SK-N-SH (cell line): Measurements from ENCODE around the gene EXOG. TPM values are rescaled to one million over a fixed set of nuclear protein-coding genes. Genes with fewer than 3 reads are reported as not detected.

Experiments used
- CTCF ChIA-PET: fragments of 300-600, 350-600 bp; formaldehyde crosslinking; extraction: SDS; loops from one replicate; lab custom pipeline; 2021; lab: Yijun Ruan, JAX
- POLR2A ChIA-PET: fragments of 350-600 bp; sonication (Branson Sonifier 250); formaldehyde crosslinking; extraction: SDS; loops from one replicate; lab custom pipeline; 2020; ENCODE audit warnings: antibody characterized with exemption, inconsistent platforms; lab: Yijun Ruan, JAX
- DNase-seq: peaks from one replicate; pipeline ENCODE4 v3.0.0; 2012
- H2AFZ ChIP-seq: fragments of 200-600 bp; sonication (generic); 2 replicates; pipeline ENCODE4 v1.8.1; 2016; ENCODE audit warnings: antibody characterized with exemption, mild to moderate bottlenecking, low read depth
- H3F3A ChIP-seq: fragments of 200-600 bp; sonication (generic); replicated peaks from 2 replicates; pipeline ENCODE3; 2016; ENCODE audit warnings: antibody characterized with exemption, mild to moderate bottlenecking; ENCODE audit not compliant: insufficient read depth
- H3K27ac ChIP-seq, 2 experiments: fragments of 200-500 bp in 1 of 2; fragments of 200-600 bp in 1 of 2; sonication (Bioruptor generic) in 1 of 2; sonication (generic), shearing (Covaris generic) in 1 of 2; 2 replicates each; pipeline versions ENCODE4 v1.5.1 to v1.6.1; 2014 to 2016; ENCODE audit warnings: low read depth in 2 of 2, inconsistent platforms in 1 of 2, low read length in 1 of 2, mild to moderate bottlenecking in 1 of 2, mixed read lengths in 1 of 2
- H3K27me3 ChIP-seq: fragments of 200-600 bp; sonication (generic), shearing (Covaris generic); 2 replicates; pipeline ENCODE4 v1.6.1; 2016; ENCODE audit warnings: mixed run types; ENCODE audit not compliant: insufficient read depth
- H3K36me3 ChIP-seq, 2 experiments: fragments of 200-500 bp in 1 of 2; fragments of 200-600 bp in 1 of 2; sonication (Bioruptor generic) in 1 of 2; sonication (generic) in 1 of 2; replicated peaks in 1 of 2; 2 replicates each; pipeline versions ENCODE3 to v1.5.1; 2014 to 2016; ENCODE audit warnings: low read length in 1 of 2, mild to moderate bottlenecking in 1 of 2; ENCODE audit not compliant: insufficient read depth in 2 of 2, control insufficient read depth in 1 of 2
- H3K4me1 ChIP-seq, 2 experiments: fragments of 200-500 bp in 1 of 2; fragments of 200-600 bp in 1 of 2; sonication (Bioruptor generic) in 1 of 2; sonication (generic), shearing (Covaris generic) in 1 of 2; 2 replicates each; pipeline versions ENCODE4 v1.5.1 to v1.6.1; 2014 to 2016; ENCODE audit warnings: low read depth in 1 of 2, low read length in 1 of 2, mixed run types in 1 of 2; ENCODE audit not compliant: insufficient read depth in 2 of 2, control insufficient read depth in 1 of 2
- H3K4me2 ChIP-seq: fragments of 200-600 bp; sonication (generic), shearing (Covaris generic); 2 replicates; pipeline ENCODE4 v1.6.1; 2017; ENCODE audit warnings: mixed run types
- H3K4me3 ChIP-seq, 2 experiments: fragments of 200-500 bp in 1 of 2; fragments of 200-600 bp in 1 of 2; sonication (Bioruptor generic) in 1 of 2; sonication (generic), shearing (Covaris generic) in 1 of 2; 2 replicates each; pipeline versions ENCODE4 v1.5.1 to v1.8.1; 2014 to 2016; ENCODE audit warnings: low read depth in 2 of 2, inconsistent platforms in 1 of 2, low read length in 1 of 2, mild to moderate bottlenecking in 1 of 2, mixed read lengths in 1 of 2, moderate library complexity in 1 of 2
- H3K79me2 ChIP-seq: fragments of 200-600 bp; sonication (generic); 2 replicates; pipeline ENCODE4 v1.8.1; 2017; ENCODE audit warnings: mild to moderate bottlenecking; ENCODE audit not compliant: insufficient read depth
- H3K9ac ChIP-seq: fragments of 200-600 bp; sonication (generic); 2 replicates; pipeline ENCODE4 v1.6.1; 2017; ENCODE audit warnings: mixed run types
- H3K9me2 ChIP-seq: fragments of 200-600 bp; sonication (generic); 2 replicates; pipeline ENCODE4 v1.6.1; 2017; ENCODE audit warnings: mixed run types
- H3K9me3 ChIP-seq: fragments of 200-600 bp; sonication (generic); 2 replicates; pipeline ENCODE4 v1.6.1; 2017; ENCODE audit warnings: mixed run types, mild to moderate bottlenecking, moderate library complexity
- H4K20me1 ChIP-seq: fragments of 200-600 bp; sonication (generic); 2 replicates; pipeline ENCODE4 v1.6.1; 2017; ENCODE audit warnings: mild to moderate bottlenecking, mixed run types; ENCODE audit not compliant: insufficient read depth
- EP300 ChIP-seq, 2 experiments: IDR thresholded peaks; 2 replicates each; pipeline versions ENCODE4 v1.4.0 to v1.6.1; 2012; ENCODE audit warnings: borderline replicate concordance in 1 of 2, low read depth in 1 of 2, low read length in 1 of 2
- FOXM1 ChIP-seq: IDR thresholded peaks from 2 replicates; pipeline ENCODE4 v1.4.0; 2012; ENCODE audit warnings: low read depth, mild to moderate bottlenecking
- GABPA ChIP-seq: IDR thresholded peaks from 2 replicates; pipeline ENCODE4 v1.4.0; 2012; ENCODE audit warnings: low read depth, mild to moderate bottlenecking
- GATA2 ChIP-seq: sonication (generic); formaldehyde crosslinking; IDR thresholded peaks from 2 replicates; pipeline ENCODE4 v1.5.0; 2020; ENCODE audit warnings: mild to moderate bottlenecking, missing genetic modification reagents
- JUND ChIP-seq: IDR thresholded peaks from 2 replicates; pipeline ENCODE4 v1.4.0; 2012
- MXI1 ChIP-seq: IDR thresholded peaks from 2 replicates; pipeline ENCODE4 v1.6.1; 2012; ENCODE audit warnings: mild to moderate bottlenecking, low read depth, low read length, improper control_type of control experiment
- RFX5 ChIP-seq: IDR thresholded peaks from 2 replicates; pipeline ENCODE4 v1.6.1; 2012; ENCODE audit warnings: mild to moderate bottlenecking, improper control_type of control experiment, low read length
- RXRA ChIP-seq: IDR thresholded peaks from 2 replicates; pipeline ENCODE4 v1.4.0; 2012; ENCODE audit warnings: low read depth, mild to moderate bottlenecking, borderline replicate concordance
- TAF1 ChIP-seq: IDR thresholded peaks from 2 replicates; pipeline ENCODE4 v1.6.1; 2012; ENCODE audit warnings: low read depth, mild to moderate bottlenecking, low read length, moderate library complexity, borderline replicate concordance
- TEAD4 ChIP-seq: IDR thresholded peaks from 2 replicates; pipeline ENCODE4 v1.4.0; 2012; ENCODE audit warnings: mild to moderate bottlenecking, borderline replicate concordance; ENCODE audit not compliant: insufficient read depth
- polyA plus RNA-seq, 3 experiments: library from polyadenylated mRNA; depleted of rRNA; stranded (reverse); fragments of >200 nt; gene quantifications; 2 replicates each; pipeline ENCODE4 v1.2.3, GENCODE V29; 2012
- TF ChIP-seq, protein P1 (sequence below): IDR thresholded peaks from 2 replicates; pipeline ENCODE4; 2012
- TF ChIP-seq, protein P2 (sequence below): IDR thresholded peaks from 2 replicates; pipeline ENCODE4 v1.6.1; 2012; ENCODE audit warnings: mild to moderate bottlenecking, low read depth, low read length, moderate library complexity
- TF ChIP-seq, protein P3 (sequence below): fragments of 150-350 bp; IDR thresholded peaks from 2 replicates; pipeline ENCODE4 v1.6.1; 2016; ENCODE audit warnings: mild to moderate bottlenecking, low read depth, low read length
- TF ChIP-seq, protein P4 (sequence below): IDR thresholded peaks from 2 replicates; pipeline ENCODE4 v1.4.0; 2012; ENCODE audit warnings: low read depth, borderline replicate concordance

EXOG gene
- polyA plus RNA-seq, 1 of the 3 experiments (the other 2 are of a cell fraction): 6.2 TPM

DNA sequence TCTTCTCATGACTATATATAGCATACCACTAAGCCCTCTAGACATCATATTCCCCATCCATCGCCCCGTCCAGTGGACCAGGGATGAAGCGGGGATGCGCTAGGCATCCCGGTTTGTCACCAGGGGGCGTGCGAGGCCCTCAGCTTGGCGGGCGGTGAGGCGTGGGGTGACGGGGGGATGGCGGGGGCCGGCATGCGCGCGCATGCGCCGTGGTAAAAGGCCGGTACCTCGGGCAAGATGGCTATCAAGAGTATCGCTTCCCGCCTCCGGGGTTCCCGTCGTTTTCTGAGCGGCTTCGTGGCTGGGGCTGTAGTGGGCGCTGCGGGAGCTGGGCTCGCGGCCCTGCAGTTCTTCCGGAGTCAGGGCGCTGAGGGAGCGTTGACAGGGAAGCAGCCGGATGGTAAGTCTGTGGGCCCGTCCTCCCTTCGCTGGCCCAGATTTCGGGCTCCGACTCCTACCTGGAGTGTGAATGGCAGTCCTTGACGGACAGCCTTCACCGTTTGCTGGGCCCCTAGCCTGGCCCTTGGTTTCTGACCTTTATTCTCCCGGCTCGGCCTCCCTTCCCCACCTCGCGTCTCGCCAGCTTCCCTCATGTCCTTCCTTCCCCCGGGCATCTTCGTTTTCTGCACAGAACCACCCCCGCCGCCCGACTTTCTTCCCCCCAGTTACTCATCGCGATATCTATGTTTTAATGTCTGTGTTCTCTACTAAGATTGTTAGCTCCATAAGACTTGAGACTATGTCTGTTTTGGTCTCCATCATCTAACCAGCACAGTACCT, at the start of gene EXOG (continued):
- TF ChIP-seq TAF1 (peak; percentile 77), TEAD4 (no peak)

DNA sequence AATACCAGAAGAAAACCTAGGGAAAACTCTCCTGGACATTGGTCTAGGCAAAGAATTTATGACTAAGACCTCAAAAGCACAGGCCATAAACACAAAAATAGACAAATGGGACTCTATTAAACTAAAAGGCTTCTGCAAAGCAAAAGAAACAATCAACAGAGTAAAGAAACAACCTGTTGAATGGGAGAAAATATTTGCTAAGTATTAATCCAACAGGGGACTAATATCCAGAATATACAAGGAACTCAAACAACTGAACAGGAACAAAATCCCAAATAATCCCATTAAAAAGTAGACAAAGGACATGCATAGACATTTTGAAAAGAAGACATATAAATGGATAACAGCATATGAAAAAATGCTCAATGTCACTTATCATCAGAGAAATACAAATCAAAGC, 49.3 kb upstream of the EXOG start:
- no peak overlapping the region for H3K9ac ChIP-seq
- no peak overlapping the region for H3K4me3 ChIP-seq
- no peaks in the 10 kb centered on the region for H3K9me2 ChIP-seq
- H3K9me3 ChIP-seq: no peaks in the 10 kb centered on the region
- TF ChIP-seq, protein P1, sequence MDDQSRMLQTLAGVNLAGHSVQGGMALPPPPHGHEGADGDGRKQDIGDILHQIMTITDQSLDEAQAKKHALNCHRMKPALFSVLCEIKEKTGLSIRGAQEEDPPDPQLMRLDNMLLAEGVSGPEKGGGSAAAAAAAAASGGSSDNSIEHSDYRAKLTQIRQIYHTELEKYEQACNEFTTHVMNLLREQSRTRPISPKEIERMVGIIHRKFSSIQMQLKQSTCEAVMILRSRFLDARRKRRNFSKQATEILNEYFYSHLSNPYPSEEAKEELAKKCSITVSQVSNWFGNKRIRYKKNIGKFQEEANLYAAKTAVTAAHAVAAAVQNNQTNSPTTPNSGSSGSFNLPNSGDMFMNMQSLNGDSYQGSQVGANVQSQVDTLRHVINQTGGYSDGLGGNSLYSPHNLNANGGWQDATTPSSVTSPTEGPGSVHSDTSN: no peak
- TF ChIP-seq JUND: no peak
- no peak for TF ChIP-seq GABPA
- TF ChIP-seq RFX5: no peak
- TF ChIP-seq, protein P2, sequence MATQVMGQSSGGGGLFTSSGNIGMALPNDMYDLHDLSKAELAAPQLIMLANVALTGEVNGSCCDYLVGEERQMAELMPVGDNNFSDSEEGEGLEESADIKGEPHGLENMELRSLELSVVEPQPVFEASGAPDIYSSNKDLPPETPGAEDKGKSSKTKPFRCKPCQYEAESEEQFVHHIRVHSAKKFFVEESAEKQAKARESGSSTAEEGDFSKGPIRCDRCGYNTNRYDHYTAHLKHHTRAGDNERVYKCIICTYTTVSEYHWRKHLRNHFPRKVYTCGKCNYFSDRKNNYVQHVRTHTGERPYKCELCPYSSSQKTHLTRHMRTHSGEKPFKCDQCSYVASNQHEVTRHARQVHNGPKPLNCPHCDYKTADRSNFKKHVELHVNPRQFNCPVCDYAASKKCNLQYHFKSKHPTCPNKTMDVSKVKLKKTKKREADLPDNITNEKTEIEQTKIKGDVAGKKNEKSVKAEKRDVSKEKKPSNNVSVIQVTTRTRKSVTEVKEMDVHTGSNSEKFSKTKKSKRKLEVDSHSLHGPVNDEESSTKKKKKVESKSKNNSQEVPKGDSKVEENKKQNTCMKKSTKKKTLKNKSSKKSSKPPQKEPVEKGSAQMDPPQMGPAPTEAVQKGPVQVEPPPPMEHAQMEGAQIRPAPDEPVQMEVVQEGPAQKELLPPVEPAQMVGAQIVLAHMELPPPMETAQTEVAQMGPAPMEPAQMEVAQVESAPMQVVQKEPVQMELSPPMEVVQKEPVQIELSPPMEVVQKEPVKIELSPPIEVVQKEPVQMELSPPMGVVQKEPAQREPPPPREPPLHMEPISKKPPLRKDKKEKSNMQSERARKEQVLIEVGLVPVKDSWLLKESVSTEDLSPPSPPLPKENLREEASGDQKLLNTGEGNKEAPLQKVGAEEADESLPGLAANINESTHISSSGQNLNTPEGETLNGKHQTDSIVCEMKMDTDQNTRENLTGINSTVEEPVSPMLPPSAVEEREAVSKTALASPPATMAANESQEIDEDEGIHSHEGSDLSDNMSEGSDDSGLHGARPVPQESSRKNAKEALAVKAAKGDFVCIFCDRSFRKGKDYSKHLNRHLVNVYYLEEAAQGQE: no peak
- no peak for TF ChIP-seq EP300 (IDR thresholded peaks at IDR 0.05; ENCODE audit: borderline replicate concordance in 1 of 2, low read depth in 1 of 2, low read length in 1 of 2)
- TF ChIP-seq MXI1: no peak
- TF ChIP-seq RXRA: no peak
- TF ChIP-seq, protein P3, sequence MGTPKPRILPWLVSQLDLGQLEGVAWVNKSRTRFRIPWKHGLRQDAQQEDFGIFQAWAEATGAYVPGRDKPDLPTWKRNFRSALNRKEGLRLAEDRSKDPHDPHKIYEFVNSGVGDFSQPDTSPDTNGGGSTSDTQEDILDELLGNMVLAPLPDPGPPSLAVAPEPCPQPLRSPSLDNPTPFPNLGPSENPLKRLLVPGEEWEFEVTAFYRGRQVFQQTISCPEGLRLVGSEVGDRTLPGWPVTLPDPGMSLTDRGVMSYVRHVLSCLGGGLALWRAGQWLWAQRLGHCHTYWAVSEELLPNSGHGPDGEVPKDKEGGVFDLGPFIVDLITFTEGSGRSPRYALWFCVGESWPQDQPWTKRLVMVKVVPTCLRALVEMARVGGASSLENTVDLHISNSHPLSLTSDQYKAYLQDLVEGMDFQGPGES: no peak
- no peak for TF ChIP-seq FOXM1
- TF ChIP-seq, protein P4, sequence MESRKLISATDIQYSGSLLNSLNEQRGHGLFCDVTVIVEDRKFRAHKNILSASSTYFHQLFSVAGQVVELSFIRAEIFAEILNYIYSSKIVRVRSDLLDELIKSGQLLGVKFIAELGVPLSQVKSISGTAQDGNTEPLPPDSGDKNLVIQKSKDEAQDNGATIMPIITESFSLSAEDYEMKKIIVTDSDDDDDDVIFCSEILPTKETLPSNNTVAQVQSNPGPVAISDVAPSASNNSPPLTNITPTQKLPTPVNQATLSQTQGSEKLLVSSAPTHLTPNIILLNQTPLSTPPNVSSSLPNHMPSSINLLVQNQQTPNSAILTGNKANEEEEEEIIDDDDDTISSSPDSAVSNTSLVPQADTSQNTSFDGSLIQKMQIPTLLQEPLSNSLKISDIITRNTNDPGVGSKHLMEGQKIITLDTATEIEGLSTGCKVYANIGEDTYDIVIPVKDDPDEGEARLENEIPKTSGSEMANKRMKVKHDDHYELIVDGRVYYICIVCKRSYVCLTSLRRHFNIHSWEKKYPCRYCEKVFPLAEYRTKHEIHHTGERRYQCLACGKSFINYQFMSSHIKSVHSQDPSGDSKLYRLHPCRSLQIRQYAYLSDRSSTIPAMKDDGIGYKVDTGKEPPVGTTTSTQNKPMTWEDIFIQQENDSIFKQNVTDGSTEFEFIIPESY: no peak
- no peak for TF ChIP-seq GATA2 (CRISPR knock-in tag)
- H3K4me1 ChIP-seq: no peaks in the 10 kb centered on the region
- no peaks in the 10 kb centered on the region for H4K20me1 ChIP-seq
- no peaks in the 10 kb centered on the region for H3K36me3 ChIP-seq
- DNase-seq: no peak
- H2AFZ ChIP-seq: no peak overlapping the region
- H3F3A ChIP-seq: no peaks in the 10 kb centered on the region
- ChIA-PET CTCF (interaction anchor here (2.5 kb wide), 1 partner anchor 33 kb away, joined by 7 read pairs; no protein-coding TSS in a partner anchor), POLR2A (no interaction called here)
- H3K79me2 ChIP-seq: no peaks in the 10 kb centered on the region
- H3K27ac ChIP-seq: no peak overlapping the region
- H3K27me3 ChIP-seq: no peaks in the 10 kb centered on the region
- H3K4me2 ChIP-seq: no peak overlapping the region
